Hematopoietic multipotent progenitor cell treated with erythropoietin and hydrocortisone succinate and interleukin-3 and kit ligand, for 6 days (in vitro differentiated cells): ENCODE data around the gene RAB3C.
A peak's percentile ranks its signal among the peaks of the same experiment; 100 is the strongest.

ENCODE experiments used
- DNase-seq: peaks from one replicate; pipeline ENCODE4 v3.0.0-alpha.2; 2015

RAB3C gene

GRCh38 chr5:58778888-58779287 lies 196.0 kb downstream of the RAB3C start:
- no peak for DNase-seq

DNA sequence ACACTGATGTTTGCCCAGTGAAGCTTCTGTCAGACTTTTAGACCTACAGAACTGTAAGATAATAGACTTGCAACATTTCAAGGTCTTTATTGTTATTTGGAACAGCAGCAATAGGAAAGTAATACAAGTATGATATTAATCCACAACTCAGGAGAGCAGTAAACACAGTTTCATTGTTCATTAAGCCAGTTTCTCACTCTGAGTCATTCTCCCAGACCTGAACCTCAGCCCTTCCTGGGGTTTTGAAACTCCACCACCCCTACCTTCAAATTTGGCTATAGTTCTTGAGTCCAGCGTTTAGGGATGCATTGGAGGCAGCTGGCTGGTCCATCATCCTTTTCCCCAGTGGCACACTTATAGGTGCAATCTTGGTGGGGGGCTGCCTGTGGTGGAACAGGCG lies 203.2 kb downstream of the RAB3C start:
- DNase-seq: no peak

- no peak for DNase-seq
These were observed 203.9 kb downstream of the RAB3C start for GRCh38 chr5:58786711-58787303.

GRCh38 chr5:58787987-58788386 lies 205.1 kb downstream of the RAB3C start:
- peak; percentile 10 for DNase-seq

DNA sequence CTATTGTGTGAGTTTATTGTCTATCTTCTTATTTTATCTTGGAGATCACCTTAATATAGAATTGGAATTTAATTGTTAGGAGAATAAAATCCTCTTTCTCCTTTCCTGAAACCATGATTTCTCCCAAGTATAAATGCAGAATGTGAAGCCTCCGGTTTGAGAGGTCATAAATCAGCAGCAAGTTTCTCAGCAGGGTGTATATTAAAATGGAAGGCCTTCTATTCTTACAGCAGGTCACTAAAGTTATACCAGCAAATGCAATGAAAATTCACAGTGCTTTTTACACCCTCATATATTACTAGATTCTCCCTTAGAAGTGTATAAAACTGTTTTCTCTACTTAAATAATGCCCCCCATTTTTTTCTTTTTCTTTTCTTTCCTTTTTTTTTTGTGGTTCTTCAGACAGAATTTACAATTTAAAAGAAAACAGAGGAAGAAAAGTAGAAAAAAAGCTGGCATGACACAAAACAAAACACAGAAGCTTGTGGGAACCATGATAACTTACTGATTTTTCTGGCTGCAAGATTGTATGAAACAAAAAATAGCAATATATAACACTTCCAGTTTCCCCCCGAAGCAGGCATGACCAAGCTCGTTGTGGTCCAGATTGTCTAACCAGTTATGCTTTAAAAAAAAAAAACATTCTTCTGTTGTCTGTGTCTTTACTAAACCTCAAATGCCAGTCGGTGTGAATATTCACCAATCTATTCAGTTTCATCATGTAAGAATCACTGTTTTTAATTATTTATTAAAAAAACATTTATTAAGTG lies 211.2 kb downstream of the RAB3C start:
- no peak for DNase-seq

- no peak for DNase-seq
These were observed 212.0 kb downstream of the RAB3C start for GRCh38 chr5:58794875-58795274.

DNA sequence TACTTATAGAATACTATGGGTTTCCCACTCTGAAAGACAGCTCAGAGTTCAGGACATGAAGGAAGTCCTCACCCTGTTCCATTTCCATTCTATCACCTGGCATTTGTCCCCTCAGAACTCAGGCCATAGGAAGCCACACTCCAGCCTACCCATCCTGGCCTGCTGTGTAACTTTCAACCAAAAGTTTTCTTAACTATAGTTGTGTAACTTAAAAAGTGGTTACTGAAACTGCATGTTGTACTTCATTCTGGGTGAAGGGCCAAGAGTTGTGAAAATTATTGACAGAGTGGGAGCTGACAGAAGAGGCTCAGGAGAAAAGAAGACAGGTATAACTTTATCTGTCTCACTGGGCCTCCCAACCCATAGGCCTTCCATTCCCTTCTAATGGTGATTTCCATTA lies 212.5 kb downstream of the RAB3C start:
- no peak for DNase-seq

- no peak for DNase-seq
These were observed 214.1 kb downstream of the RAB3C start for GRCh38 chr5:58797021-58797420.

- no peak for DNase-seq
These were observed 217.5 kb downstream of the RAB3C start for GRCh38 chr5:58800356-58800755.

- DNase-seq: no peak
These were observed 218.1 kb downstream of the RAB3C start for GRCh38 chr5:58800861-58801540.

GRCh38 chr5:58803056-58803455 lies 220.2 kb downstream of the RAB3C start:
- DNase-seq: no peak

DNA sequence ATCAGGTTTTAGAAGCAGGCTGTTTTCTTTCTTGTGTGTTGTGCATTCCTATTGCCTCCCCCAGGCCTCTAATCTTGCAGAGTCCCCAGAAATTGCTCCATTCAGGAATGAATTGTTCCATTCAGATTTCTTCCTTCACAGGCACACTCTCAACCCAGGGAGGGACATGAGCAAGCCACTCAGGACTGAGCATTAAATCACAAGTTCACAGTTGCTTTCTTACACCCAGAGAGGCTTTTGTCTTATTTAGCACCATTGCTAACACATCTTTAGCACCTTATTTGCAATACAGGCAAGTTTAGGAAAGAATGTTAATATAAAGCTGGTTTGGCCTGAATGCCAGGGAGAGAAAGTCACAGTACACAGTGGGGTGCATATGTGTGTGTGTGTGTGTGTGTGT lies 221.4 kb downstream of the RAB3C start:
- no peak for DNase-seq

- no peak for DNase-seq
These were observed 227.2 kb downstream of the RAB3C start for GRCh38 chr5:58810086-58810485.

DNA sequence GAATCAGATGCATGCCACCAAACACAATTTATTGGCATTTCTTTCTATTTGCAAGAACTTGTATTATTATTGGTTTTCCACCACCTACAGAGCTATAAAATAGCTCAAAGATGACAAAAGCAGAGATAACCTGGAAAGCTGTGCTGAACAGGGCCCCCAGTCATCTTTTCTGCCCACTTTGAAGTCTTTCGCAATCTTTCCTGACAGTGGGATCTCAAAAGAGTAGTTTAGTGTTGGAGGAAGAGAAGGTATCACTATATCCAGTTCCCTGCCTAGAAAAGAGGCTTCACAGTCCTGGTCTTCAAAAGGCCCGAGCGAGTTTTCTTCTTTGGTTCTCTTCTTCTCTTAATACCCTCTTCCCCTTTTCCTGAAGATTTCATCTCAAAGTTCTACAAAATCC lies 231.0 kb downstream of the RAB3C start:
- DNase-seq: no peak

GRCh38 chr5:58816181-58816731 lies 233.4 kb downstream of the RAB3C start:
- peak; percentile 6 for DNase-seq

DNA sequence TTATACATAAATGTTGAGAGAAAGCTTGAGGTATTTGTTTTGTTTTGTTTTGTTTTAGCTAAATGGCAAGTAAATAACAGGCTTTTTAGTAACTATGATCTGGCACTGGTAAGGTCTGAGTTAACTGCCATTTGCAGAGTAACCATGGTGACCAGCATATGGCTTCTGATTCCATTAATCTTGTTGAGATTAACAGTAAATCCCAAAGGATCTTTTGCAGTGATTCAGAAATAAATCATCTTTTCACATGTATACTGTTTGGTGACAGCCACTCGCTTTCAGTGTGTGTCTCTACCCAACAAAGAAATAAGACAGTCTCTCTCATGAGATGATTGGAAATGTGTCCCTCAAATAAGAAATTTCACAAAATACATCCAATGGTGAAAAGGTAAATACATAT lies 235.6 kb downstream of the RAB3C start:
- DNase-seq: no peak

DNA sequence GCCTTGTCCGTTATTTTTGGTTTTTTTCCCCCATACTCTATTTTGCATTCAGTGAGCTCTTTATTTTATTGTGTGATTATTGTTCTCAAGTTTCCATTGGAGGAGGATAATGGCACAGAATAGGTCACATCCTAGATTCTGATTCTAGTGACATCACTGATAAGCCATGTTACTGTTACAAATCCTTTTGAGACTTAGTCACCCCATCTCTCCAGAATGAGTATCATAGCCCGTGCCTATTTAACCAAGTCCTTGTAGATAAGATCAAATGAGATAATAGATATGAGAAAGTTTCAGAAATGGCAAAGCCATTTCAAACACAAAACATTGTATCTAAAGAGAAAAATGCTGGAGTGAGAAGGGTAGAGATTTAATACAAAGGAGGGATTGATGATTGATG lies 242.6 kb downstream of the RAB3C start:
- no peak for DNase-seq

DNA sequence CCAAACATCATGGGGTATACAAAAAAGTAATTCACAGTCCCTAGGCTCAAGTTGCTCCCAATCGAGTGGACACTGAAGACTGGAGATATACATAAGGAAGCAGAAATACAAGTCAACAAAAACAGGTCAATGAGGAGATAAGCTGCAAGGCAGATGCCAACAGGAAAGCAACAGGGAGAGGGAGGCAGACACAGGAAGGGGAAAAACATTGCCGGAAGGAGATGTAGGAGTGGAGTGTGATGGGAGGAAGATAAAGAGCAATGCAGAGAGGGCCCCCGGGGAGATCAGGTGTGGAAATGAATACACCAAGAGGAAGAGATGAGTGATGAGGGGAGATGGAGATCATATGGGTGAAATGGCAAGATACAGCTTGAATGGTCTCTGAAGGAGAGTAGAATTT lies 243.0 kb downstream of the RAB3C start:
- no peak for DNase-seq

DNA sequence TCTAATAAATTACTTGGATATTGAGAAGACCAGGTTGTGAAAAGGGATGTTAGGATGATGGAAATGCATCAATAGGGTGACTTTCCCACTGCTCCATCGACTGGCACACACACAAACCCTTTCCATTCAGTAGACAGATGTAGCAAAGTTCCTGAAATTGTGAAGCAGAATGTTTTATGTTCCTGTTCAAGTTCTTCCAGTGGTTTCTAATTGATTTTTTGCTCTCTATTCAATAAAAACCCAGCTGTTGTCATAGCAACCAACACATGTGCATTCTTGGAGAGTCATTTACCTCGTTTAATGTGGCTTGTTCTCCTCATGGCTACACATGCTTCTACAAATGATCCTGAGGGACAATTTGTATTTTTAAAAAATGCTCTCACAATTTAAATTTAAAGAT lies 244.6 kb downstream of the RAB3C start:
- no peak for DNase-seq

GRCh38 chr5:58828258-58828657 lies 245.4 kb downstream of the RAB3C start:
- DNase-seq: no peak

- DNase-seq: no peak
These were observed 251.7 kb downstream of the RAB3C start for GRCh38 chr5:58834242-58835225.

DNA sequence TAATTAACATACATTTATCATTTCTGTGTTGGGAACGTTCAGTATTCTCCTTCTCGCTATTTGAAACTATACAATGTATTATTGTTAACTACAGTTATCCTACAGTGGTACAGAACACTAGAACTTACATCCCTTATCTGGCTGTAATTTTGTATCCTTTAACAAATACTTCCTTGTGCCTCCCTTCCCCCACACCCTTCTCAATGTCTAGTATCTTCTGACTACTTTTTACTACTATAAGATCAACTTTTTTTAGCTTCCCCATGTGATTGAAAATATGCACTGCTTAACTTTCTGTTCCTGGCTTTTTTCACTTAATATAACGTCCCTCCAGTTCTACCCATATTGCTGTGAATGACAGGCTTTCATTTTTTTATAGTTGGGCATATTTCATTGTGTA lies 253.5 kb downstream of the RAB3C start:
- no peak for DNase-seq

DNA sequence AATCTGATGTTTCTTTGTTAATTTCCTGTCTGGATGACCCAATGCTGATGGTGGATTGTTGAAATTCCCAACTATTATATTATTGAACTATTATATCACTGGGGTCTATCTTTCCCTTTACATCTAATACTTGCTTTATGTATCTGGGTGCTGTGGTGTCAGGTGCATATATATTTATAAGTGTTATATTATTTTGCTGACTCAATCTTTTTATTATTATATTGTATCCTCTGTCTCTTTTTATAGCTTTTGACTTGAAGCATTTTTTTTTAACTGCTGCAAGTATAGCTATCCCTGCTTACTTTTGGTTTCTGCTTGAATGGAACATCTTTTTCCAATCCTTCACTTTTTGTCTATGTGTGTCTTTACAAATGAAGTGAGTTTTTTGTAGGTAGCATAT lies 255.9 kb downstream of the RAB3C start:
- DNase-seq: no peak
